HG03135 (cell line): ENCODE results near the gene HOPX.
"Not testable (repeated sequence)": the region's sequence is repeated elsewhere in the genome, so short reads cannot be mapped to it uniquely, and the experiment has no call there.

ENCODE experiments used
- ATAC-seq: cut with Tn5 transposase; IDR thresholded peaks from one replicate; pipeline ENCODE4 v1.9.1; 2021; ENCODE audit warnings: mild to moderate bottlenecking, moderate library complexity; ENCODE audit not compliant: unreplicated experiment

Gene HOPX

DNA sequence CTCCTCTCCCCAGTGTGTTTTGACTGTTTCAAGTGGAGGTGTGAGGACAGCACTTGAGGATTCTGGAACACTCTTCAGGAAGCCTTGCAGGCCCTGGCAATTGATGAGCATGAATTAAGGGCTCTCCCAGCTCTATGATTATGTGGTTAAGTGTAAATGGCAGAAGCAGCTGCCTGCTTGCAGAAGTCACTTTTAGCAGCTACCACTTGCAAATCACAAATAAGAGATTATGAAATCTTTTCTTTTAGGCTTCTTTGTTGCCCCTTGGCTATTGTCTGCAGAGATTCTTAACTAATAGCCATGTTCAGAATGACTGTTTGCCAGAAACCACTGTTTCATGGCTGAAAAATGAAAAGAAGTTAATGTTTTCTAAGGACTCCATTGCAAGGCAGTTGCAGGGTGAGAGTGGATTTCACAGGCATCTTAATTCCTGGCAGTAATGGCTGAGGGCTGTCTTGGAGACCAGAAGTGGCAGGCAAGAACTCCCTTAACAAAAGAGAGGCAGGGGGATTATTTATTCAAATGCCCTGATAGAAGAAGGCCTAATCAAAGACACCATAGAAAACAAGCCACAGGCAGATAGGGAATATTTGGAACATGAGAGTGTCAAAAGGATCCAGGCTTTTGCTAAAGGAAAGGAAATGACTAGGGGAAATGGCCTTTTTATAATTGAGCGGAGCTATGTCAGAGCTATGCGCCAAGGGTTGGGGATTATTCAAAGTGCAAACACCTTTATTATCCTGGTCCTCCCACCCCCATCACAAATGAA lies 8.3 kb upstream of the HOPX start:
- ATAC-seq: no peak

DNA sequence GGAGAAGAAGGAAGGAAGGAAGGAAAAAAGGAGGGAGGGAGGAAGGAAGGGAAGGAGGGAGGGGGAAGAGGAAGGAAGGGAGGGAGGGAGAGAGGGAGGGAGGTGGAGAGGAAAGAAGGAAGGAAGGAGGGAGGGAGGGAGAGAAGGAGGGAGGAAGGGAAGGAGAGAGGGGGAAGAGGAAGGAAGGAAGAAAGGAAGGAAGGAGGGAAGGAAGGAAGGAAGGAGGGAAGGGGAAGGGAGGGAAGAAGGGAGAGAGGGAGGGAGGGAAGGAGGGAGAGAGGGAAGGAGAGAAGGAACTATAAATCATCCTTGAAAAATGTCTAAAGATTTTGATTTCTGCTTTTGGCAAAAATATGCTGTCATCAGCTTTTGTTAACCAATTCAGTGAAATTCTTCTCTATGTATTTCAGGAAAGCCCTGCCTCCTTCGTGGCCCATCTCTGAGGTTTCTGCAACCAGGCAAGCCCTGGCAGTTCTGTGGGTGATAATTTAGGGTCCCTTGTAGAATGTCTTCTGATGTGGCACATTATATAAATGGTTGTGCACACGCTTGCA lies 7.1 kb upstream of the HOPX start:
- no peak for ATAC-seq

DNA sequence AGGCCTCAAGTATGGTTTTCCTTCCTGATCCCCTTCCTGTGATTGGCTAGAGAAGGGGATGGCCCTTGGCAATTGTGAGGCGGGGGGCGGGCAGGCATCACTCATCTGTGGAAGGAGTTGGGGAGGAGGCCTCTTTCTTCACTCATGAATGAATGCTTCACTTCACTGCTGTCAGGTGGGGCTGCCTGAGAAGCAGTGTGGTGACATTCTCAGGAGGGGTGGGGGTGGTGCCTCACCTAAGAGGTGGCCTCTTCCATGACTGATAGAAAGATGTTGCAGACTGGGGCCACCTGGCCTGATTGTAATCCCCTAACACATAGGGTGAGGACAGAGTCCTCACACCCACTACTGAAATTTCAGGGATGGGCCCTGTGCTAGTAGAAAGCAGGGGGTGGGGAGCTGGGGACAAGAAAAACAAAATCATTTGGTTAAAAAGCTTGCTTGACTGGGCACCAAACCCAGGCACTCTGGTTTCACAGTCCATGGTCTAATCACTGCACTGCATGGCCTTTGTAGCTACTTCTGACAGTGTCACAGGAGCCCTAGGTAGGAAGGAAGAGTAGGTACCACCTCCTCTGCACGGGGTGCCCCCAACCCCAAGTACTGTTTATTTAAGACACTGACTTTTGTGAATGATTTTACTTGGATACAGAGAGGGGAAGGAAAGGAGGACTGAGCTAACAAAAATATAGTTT lies 5.6 kb upstream of the HOPX start:
- ATAC-seq: no peak

- no peak for ATAC-seq
Observed at GRCh38 chr4:56684320-56685050, 3.4 kb upstream of the HOPX start.

GRCh38 chr4:56683455-56683854 lies 2.4 kb upstream of the HOPX start:
- no peak for ATAC-seq

- no peak for ATAC-seq
Observed at GRCh38 chr4:56681853-56682525, 893 bp upstream of the HOPX start.

- no peak for ATAC-seq
Observed at GRCh38 chr4:56680266-56680665, 830 bp downstream of the HOPX start.

- no peak for ATAC-seq
Observed at GRCh38 chr4:56677711-56678110, 3.4 kb downstream of the HOPX start.

DNA sequence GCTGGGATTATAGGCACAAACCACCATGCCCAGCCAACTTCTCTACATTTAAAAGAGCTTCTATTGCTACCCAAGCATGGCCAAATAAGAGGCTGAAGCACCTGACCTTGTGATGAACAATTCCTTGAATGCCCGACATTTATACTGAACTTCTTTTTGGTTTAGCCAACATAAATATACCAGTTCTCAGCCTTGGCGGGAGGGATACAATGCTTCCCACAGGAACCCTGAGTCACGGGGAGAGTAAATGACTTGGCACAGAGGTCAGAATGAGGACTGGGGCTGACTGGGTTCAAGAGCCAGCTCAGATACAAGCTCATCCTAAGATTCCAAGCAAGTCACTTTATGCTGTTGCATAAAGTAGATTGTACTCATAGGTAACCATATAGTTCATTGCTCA lies 6.1 kb downstream of the HOPX start:
- ATAC-seq: no peak

DNA sequence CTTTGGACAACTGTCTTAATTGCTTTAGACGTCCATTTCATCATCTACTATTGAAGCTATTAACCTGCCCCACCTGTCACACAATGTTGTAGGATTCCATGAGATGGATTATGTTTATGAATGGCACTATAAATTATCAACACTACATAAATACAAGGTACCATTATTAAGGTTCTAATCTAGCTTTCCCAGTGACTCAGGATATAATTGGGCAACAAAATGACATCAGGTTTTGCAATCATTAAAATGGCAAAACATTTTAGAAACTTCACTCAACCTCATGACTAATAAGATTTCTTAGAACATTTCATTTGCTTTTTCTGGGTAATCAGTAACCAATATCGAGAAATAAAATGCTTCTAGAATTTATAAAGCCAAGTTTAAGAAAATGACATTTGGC lies 9.2 kb downstream of the HOPX start:
- no peak for ATAC-seq

GRCh38 chr4:56671373-56671772 lies 9.7 kb downstream of the HOPX start:
- no peak for ATAC-seq

DNA sequence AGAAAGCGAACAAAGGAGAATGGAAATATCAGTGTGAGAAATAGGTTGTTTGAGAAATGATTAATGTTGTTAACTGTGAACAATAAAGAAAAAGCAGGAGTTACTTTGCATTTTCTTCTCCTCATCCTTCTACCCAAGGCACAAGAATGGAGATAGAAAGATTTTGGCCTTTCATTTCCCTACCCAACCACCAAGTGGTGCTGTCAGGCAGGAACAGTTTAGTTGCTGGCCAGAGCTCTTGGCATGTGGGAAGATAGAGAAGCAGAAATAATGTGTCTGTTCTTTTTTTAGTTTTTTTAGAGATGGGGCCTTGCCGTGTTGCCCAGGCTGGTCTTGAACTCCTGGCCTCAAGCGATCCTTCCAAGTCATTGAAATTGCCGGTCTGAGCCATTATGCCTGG lies 12.8 kb downstream of the HOPX start:
- no peak for ATAC-seq

DNA sequence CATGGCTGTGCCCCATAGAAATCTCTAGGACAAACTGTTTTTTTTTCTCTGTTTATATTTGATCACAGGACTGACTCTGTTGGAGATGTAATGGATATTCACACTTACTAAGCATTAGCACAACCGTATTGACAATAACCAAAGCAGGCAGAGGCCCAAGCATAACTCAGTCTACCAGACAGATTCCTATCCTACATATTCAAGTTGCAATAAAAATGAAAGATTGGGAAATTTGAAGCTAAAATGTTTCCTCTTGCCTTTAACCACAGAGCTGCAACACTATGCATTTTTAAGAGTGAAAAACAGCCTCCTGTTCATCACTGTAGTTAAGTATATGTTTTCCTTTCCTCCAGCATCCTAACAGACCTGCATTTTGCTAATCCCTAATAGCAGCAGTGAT lies 13.7 kb downstream of the HOPX start:
- ATAC-seq: not testable (repeated sequence)

- no peak for ATAC-seq
Observed at GRCh38 chr4:56666279-56666678, 14.8 kb downstream of the HOPX start.

GRCh38 chr4:56665781-56666180 lies 15.3 kb downstream of the HOPX start:
- ATAC-seq: no peak

DNA sequence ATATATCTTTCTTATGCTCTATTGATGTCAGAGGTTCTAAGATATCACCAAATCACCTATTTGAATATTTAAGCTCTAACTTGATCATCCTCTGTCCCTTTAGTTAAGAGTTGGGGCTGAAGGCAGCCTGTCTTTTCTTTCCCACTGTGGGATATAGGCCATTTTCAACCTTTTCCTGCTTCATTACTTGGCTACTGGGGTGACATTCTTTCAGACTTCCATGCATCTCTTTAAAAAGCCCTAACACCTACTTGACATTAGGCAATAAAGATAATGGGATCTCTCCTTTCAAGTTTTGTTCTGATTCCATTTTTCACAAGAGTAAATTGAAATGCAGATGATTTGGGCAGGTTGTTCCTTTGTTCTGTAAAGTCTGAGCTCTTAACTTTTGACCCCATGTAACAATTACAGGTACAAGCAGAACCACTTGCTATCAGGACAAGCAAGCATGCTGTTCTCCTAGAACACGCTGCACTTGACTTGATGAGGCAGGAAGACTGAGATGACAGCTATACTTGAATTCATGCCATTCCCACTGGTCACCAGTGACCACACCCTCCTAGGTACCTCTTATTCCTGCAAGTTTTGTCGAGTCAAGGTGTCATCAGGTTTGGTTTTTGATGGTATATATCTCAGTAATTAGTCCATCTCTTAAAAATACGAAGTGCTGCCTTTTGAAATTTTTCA lies 18.2 kb downstream of the HOPX start:
- ATAC-seq: no peak

DNA sequence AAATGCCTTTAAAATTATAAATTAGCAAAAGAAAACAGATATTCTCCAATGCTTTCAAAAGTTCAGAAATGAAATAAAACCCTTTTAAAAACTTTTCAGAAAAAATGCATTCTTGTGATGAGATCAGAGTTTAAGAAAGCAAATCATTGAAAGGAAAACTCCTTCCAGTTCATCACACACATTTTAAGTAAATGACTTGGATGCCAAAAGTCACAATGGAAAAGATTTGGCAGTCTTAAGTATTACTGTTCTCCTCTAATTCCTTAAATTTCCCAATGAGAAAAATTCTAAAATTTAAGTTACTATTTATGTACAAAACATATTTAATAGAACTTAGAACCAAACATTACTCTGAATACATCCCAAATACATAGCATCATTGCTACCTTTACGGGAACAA lies 21.1 kb downstream of the HOPX start:
- ATAC-seq: no peak

GRCh38 chr4:56658528-56658927 lies 22.6 kb downstream of the HOPX start:
- ATAC-seq: no peak

GRCh38 chr4:56657818-56658217 lies 23.3 kb downstream of the HOPX start:
- ATAC-seq: no peak

DNA sequence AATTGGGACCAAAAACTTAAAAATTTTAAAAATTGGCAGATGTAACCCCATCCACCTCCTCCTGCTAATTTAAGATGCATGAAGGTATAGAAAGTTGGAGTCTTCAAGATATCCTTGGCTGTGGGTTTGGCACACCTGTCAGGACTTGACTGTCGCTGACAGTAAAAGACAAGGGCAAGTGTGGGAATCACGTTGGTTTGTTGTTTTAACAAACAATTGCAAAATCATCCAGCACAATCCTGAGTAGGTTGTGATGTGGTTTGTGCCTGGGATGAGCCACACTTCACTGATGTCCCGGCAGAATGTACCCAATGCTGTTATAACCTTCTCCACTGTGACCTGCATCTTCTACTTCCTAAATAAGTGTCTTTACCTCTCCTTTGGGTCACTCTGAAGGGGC lies 24.0 kb downstream of the HOPX start:
- no peak for ATAC-seq

- ATAC-seq: no peak
Observed at GRCh38 chr4:56656346-56656643, 24.8 kb downstream of the HOPX start.
